Stimulated activated CD8-positive, alpha-beta memory T cell treated with anti-CD3 and anti-CD28 coated beads, Interleukin-4, amount 100 ng/mL, for 4 hours (primary cell): Measurements from ENCODE around the gene SRM.
"Not testable (repeated sequence)": the region's sequence is repeated elsewhere in the genome, so short reads cannot be mapped to it uniquely, and the experiment has no call there.

ENCODE experiments used
- DNase-seq, 2 donors: peaks; one replicate each; pipeline ENCODE4 v3.0.0-alpha.2; 2020; ENCODE audit warnings: low read depth in 2 of 2, low spot score in 1 of 2

SRM gene

DNA sequence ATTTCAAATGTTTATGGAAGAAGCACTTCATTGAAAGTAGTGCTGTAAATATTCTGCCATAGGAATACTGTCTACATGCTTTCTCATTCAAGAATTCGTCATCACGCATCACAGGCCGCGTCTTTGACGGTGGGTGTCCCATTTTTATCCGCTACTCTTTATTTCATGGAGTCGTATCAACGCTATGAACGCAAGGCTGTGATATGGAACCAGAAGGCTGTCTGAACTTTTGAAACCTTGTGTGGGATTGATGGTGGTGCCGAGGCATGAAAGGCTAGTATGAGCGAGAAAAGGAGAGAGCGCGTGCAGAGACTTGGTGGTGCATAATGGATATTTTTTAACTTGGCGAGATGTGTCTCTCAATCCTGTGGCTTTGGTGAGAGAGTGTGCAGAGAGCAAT is 36.6 kb downstream of the SRM start:
- no peak for DNase-seq

DNA sequence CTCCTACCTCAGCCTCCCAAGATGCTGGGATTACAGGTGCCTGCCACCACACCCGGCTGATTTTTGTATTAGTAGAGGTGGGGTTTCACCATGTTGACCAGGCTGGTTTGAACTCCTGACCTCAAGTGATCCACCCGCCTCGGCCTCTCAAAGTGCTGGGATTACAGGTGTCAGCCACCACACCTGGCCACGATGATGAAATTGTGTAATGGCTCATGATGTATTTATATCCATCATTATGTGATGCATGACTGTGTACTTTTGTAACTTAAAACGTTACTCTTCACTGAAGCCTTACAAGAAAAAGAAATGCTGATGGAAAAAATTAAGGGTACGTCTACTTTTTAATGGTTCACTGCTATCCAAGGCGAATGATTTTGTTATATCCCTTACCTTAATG is 39.8 kb downstream of the SRM start:
- DNase-seq = no peak

DNA sequence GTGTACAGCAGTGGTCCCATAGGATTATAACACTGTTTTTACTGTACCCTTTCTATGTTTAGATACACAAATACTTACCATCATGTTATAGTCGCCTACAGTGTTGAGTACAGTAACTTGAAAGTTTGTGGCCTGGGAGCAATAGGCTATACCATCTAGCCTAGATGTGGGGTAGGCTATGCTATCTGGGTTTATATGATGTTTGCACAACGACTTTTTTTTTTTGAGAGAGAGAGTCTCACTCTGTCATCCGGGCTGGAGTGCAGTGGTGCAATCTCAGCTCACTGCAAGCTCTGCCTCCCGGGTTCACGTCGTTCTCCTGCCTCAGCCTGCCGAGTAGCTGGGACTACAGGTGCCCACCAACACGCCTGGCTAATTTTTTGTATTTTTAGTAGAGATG is 40.5 kb downstream of the SRM start:
- DNase-seq = not testable (repeated sequence)

GRCh38 chr1:11013160-11013531 is 46.7 kb downstream of the SRM start:
- DNase-seq = no peak

GRCh38 chr1:11012260-11013159 is 47.3 kb downstream of the SRM start, which contains the start of gene TARDBP:
Gene TARDBP, plus strand, starts transcription at chr1:11012654. Its CDS starts 1,074 bp downstream, at chr1:11013728.
- peak; percentile 74 to 80 for DNase-seq
